GM21367 (cell line): ENCODE results near the gene ADRM1.

ENCODE experiments used
- ATAC-seq: cut with Tn5 transposase; IDR thresholded peaks from one replicate; pipeline ENCODE4 v1.9.1; 2021; ENCODE audit not compliant: unreplicated experiment

ADRM1 gene

GRCh38 chr20:62323146-62323979, 20.6 kb downstream of the ADRM1 start:
- no peak for ATAC-seq

GRCh38 chr20:62323980-62324906, 21.4 kb downstream of the ADRM1 start:
- ATAC-seq, result no peak

- ATAC-seq, result no peak
These were observed 22.5 kb downstream of the ADRM1 start for GRCh38 chr20:62325172-62325905.

- ATAC-seq, result no peak
These were observed 23.8 kb downstream of the ADRM1 start for GRCh38 chr20:62326559-62326958.

GRCh38 chr20:62326959-62327725, 24.3 kb downstream of the ADRM1 start:
- ATAC-seq, result no peak

- no peak for ATAC-seq
These were observed 25.1 kb downstream of the ADRM1 start for GRCh38 chr20:62327726-62328495.

GRCh38 chr20:62328684-62329388, 26.0 kb downstream of the ADRM1 start:
- no peak for ATAC-seq

GRCh38 chr20:62329389-62330377, 26.9 kb downstream of the ADRM1 start:
- no peak for ATAC-seq

- ATAC-seq, result no peak
These were observed 27.9 kb downstream of the ADRM1 start for GRCh38 chr20:62330576-62331317.

- no peak for ATAC-seq
These were observed 28.6 kb downstream of the ADRM1 start for GRCh38 chr20:62331347-62331746.

- ATAC-seq, result no peak
These were observed 29.6 kb downstream of the ADRM1 start for GRCh38 chr20:62332421-62332820.

- no peak for ATAC-seq
These were observed 30.4 kb downstream of the ADRM1 start for GRCh38 chr20:62332989-62333819.

GRCh38 chr20:62333820-62334595, 31.2 kb downstream of the ADRM1 start:
- no peak for ATAC-seq

- ATAC-seq, result no peak
These were observed 32.1 kb downstream of the ADRM1 start for GRCh38 chr20:62334881-62335280.

- no peak for ATAC-seq
These were observed 32.7 kb downstream of the ADRM1 start for GRCh38 chr20:62335532-62335931.

- no peak for ATAC-seq
These were observed 33.5 kb downstream of the ADRM1 start for GRCh38 chr20:62336329-62336728.
